Umbilical cord (tissue), 2 donors: ENCODE results near the gene ADAMTS16. TPM values are rescaled to one million over a fixed set of nuclear protein-coding genes. Genes with fewer than 3 reads are reported as not detected.

Source experiments
- DNase-seq: peaks from one replicate; pipeline ENCODE4 v3.0.0-alpha.2; 2015; ENCODE audit warnings: low spot score
- total RNA-seq: library from RNA; depleted of rRNA; stranded (reverse); fragments of >200 nt; gene quantifications from one replicate; pipeline ENCODE4 v1.2.3, GENCODE V29; 2014; ENCODE audit warnings: low replicate concordance; ENCODE audit not compliant: insufficient read depth

Gene ADAMTS16
- total RNA-seq, 1 donor from 2014 or later = 7.2 TPM

DNA sequence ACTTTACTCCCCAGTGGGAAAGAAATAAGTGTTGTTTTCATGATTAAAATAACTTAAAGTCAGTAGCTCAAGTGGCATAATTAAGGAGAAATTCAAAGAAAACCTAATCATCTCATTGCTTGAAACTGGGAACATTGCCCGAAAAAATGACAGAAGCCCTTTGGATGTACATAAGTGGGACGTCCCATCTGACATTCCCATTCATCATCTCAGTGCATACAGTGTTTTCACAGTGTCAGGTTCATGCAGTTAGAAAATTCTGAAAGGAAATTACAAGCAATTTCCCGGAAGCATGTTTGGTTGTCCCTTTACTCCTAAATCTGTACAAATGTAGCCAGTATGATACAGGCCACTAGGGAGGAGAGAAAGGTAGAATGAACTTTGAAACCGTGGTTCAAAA lies 95.6 kb downstream of the ADAMTS16 start:
- no peak for DNase-seq

- DNase-seq = no peak
Observed at GRCh38 chr5:5239191-5239590, 99.1 kb downstream of the ADAMTS16 start.

DNA sequence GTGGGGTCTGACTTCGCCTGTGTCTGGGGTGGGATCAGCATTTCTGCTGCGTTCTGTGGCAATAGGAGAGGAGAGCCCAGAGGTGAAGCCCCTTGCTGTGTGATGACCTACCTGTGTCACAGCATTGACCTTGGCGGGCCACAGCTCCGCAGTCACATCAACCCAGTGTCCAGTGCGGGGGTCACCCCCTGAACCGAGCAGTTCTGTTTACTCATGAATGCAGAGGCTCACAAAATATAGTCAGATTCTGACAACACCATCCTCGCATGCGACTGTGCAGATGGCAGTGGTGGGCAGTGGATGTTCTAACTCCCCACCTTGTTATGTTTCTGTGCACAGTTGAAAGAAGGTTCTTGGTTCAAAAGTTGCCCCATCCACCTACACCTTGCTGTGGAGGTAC lies 100.1 kb downstream of the ADAMTS16 start:
- DNase-seq = no peak

DNA sequence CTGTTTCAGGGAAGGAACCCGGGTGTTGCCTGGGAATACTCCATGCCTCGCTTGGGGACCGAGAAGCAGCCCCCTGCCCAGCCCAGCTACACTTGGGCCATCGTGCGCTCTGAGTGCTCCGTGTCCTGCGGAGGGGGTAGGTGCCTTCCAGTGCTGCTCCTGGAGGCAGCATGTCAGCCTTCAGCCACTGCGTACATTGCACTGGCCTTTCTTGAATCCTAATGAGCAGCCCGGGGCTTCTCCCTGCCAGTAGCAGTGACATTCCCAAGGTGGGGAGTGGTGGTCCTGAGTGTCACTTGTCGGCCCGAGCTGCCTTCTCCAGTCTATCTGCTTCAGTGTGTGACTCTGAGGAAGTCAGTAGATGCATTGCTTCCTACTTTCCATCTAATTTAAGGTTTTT lies 101.9 kb downstream of the ADAMTS16 start:
- DNase-seq = no peak

DNA sequence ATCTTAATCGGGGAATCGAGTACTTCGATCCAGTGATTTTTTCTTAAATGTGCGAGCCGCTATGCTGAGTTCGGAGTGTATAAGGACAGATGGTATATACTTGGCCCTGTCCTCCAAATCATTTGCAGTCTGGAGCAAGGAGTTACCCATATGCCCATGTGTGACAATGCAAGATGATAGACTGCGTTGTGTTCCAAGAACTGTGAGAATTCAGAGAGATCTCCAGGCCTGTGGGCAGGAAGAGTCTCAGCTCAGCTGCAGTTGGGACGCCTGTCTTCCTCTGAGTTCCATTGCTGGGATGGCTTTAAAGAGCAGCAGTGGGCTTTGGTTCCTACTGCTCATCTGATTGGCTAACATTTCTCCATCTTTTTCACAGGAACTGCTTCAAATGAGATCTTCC lies 106.6 kb downstream of the ADAMTS16 start:
- no peak for DNase-seq

DNA sequence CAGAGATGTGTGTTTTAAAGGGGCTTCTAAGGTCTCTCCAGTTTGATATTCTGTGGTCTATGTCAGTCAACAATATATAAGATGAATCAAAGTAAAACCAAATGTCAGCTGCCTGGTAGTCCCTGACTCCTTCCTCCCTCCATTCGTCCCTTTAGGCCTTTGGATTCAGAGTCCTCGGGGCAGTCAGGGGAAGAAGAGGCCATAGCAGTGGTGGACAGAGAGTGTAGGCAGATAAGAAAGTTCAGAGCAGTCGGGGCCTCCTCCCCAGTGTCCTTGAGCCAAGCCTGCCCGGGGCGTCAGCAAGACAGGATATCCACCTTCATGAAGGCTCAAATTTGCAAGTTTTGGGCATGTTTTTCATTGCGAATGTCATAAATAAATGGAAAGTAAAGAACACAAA lies 110.6 kb downstream of the ADAMTS16 start:
- DNase-seq = no peak

- DNase-seq = no peak
Observed at GRCh38 chr5:5252106-5252505, 112.0 kb downstream of the ADAMTS16 start.

GRCh38 chr5:5257353-5257752 lies 117.2 kb downstream of the ADAMTS16 start:
- DNase-seq = no peak

DNA sequence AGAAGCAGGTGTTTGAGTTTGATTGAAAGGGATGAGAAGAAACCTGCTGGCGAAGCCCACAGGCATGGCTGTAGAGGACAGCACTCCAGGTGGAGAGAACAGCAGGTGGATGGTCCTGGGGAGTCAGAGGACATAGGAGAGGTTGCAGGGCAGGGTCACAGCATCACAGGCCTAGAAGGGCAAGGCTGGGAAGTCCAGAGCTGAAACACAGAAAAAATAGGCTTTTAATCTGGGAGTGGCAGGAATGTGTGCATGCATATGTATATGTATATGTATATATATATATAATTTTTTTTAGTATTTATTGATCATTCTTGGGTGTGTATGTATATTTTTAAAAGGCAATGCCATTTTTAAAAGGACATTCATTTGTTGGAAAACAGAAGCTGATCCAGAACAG lies 118.4 kb downstream of the ADAMTS16 start:
- DNase-seq = no peak

DNA sequence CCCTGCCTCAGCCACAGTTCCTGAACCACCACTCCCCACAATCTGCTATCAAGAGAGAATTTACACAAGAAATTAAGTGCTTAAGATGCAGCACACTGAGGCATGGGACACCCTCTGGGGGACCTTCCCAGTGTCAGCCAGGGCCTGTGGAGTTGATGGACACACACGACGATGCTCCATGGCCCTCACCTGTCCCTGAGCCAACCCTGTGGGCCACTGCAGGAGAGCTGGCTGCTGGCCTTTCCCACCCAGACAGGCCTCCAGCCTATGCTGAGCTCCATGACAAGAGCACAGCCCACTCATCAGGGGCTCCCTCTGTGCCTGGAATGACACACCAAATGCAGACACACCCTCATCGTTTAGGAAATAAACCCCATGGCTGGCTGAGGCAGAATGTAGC lies 124.6 kb downstream of the ADAMTS16 start:
- no peak for DNase-seq

DNA sequence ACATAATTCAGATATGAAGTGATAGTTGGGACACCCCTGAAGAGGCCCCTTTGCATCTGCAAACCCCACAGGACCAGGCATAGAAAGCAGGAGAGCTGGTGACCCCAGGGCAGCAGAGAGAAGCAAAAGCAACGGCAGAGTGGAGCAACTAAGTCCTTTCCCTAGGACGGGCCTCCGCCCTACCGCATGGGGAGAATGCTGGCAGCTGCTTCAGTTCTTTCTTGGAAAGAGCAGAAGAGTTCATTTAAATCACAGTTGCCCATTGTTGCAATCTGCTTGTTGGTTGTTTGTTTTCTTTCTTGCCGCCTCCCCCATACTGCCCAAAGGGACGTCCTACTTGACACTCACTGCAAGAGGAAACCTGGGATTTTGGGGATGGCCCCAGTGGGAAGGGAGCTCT lies 126.2 kb downstream of the ADAMTS16 start:
- peak; percentile 27 for DNase-seq

GRCh38 chr5:5270161-5270560 lies 130.0 kb downstream of the ADAMTS16 start:
- DNase-seq = no peak

GRCh38 chr5:5270958-5271785 lies 131.0 kb downstream of the ADAMTS16 start:
- peak; percentile 94 for DNase-seq

DNA sequence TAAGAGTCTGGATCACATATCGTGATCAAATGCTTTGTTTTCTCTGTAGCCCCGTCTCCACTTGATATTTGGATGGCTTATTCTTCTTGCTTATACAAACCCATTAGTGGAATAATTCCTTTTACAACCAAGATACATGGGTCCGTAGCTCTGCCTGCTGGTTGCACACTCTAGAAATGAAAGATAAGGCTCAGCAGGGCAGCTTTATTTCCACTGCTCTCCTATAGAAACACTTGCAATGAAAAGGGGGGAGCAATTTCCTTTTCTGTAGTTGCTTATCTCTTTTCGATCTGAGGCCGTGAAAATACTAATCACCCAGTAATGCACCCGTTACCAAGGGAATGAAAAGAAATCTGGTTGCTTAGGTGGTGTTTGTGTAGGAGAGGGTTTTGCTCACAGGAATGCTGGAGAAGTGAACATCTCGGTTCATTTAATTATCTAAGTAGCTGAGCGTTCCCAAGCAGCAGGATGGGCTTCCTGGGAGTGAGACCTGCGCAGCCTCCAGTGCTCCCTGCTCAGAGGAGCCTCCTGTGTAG lies 131.7 kb downstream of the ADAMTS16 start:
- peak; percentile 49 for DNase-seq

- DNase-seq = no peak
Observed at GRCh38 chr5:5273398-5273797, 133.3 kb downstream of the ADAMTS16 start.

DNA sequence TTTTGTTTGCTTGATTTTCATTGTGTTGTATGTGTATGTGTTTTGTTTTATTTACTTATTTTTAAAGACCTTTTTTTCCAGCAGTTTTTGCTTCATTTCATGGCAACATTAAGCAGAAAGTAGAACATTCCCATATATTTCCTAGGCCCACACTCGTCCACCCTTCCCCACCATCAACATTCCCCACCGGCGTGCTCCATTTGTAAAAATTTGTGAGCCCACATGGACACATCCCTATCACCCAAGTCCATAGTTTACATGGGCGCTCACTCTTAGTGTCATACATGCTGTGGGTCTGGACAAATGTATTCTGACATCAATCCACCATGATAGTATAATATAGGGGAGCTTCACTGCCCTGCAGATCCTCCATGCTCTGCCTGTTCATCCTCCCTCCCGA lies 133.8 kb downstream of the ADAMTS16 start:
- no peak for DNase-seq

DNA sequence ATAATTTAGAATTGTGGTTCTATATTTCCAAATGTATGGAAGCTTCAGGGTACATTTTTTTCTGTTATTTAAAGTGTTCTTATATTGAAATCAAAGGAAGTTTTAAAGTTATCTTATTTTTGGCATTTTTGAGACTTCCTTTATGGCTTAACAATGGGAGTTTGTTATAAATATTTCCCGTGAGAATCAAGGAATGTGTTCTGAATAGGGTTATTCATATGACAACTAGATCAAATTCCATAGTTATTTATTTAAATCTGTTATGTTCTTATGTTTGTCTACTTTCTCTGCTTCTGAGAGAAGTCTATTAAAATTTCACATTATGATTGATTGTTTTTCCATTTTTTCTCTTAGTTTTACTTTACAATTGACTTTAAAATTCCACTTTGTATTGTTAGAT lies 135.1 kb downstream of the ADAMTS16 start:
- DNase-seq = no peak

DNA sequence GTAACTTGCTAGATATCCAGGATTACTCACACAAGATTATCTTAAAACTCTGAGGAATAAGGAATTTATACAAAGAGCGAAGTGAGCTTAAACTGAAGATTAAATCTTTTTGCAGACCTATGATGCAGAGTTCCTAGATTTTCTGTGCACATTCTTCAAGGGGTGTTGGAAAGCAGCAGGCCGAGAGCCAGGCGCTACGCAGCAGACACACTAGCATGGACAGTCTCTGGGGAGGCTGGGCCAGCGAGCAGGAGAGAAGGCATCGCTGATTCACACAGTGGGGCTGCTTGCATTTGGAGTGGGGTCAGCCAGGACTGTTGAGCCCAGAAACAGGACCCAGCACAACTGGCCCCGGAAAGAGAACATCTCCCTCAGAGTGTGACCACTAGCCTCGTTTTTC lies 136.3 kb downstream of the ADAMTS16 start:
- peak; percentile 62 for DNase-seq

DNA sequence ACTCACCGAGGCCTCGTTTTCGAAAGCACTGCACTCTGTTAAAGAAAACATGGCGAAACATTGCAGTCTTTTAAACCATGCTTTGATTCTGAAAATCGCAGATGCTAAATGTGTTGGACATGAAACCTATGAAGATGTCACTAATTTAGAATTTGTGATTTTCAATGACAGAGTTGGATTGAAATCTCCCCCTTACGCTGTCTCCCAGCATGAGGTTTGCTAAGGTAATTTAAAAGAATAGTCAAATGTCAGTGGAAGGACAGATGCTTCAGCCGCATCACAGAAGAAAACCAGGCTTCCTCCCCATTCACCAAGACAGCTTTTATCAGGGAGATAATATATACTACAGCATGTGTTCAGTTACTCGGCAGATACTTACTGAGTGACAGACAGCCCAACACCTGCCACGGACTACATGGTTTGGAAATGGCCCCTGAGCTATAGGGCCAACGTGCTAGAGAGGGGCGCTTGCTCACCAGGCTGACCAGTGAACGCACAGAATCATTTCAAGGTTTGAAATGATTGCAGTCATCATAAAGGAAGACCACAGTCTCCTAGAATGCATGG lies 136.9 kb downstream of the ADAMTS16 start:
- DNase-seq = no peak

DNA sequence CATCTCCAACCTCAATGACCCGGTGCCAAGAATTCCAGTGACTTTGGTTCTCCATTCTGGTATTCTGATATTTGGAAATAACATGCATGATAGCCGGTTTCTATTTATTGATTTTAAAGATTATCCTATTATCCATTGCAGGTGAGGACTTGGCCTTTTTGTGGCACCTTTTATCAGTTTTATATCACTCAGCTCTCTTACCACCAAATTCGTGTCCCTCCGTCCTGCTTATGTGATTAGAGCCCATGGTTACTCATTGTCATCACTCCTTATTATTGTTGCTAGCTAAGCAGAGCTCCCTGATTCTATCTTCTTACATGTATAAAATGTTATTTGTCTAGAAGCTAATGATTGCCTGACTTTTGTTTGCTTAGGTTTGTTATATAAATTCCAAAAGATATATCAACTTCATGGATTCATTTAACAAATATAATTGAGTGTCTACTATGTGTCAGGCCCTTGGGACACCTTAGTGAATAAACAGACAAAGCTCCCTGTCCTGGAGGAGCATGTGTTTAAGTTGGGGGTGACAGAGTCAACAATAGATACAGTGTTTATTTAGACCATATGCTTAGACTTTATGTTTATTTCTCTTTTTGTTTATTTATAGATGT lies 138.2 kb downstream of the ADAMTS16 start:
- no peak for DNase-seq

GRCh38 chr5:5278815-5279381 lies 138.8 kb downstream of the ADAMTS16 start:
- no peak for DNase-seq

DNA sequence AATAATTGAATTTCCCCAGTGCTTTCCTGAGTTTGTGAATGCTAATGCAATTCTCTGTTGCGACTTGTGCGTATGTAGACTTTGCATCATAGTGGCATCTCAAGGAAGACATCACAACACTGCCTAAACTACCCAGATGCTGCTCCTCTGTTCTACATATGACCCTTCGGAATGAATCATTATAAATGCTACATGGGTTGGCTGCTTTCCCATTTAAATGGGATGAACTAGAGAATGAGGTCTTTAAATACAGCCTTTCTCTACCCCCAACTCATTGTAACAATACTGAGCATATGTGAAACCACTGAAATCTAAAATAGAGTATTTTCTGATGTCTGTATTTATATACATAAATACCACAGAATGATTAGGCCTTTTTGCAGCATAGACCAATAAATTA lies 145.8 kb downstream of the ADAMTS16 start:
- DNase-seq = no peak
